Fibroblast of villous mesenchyme (primary cell): Measurements from ENCODE around the gene NR2F6. TPM values are rescaled to one million over a fixed set of nuclear protein-coding genes. Genes with fewer than 3 reads are reported as not detected.
A peak's percentile ranks its signal among the peaks of the same experiment; 100 is the strongest.

Experiments
- DNase-seq: peaks from one replicate; pipeline ENCODE4 v3.0.0-alpha.2; 2010; ENCODE audit warnings: low read depth
- H3K4me3 ChIP-seq: 2 replicates; pipeline ENCODE4 v1.5.1; 2011; ENCODE audit warnings: low read depth, mild to moderate bottlenecking, low read length
- total RNA-seq: library from RNA; depleted of rRNA; stranded (reverse); fragments of >200 nt; gene quantifications from 2 replicates; pipeline ENCODE4 v1.2.3, GENCODE V29; 2012
- TF ChIP-seq, protein P1 (sequence below): IDR thresholded peaks from 2 replicates; pipeline ENCODE4 v1.5.1; 2012; ENCODE audit warnings: low read depth, mild to moderate bottlenecking, low read length; ENCODE audit not compliant: insufficient read depth

NR2F6 gene
- total RNA-seq, 1 donor, result 51.0 TPM

DNA sequence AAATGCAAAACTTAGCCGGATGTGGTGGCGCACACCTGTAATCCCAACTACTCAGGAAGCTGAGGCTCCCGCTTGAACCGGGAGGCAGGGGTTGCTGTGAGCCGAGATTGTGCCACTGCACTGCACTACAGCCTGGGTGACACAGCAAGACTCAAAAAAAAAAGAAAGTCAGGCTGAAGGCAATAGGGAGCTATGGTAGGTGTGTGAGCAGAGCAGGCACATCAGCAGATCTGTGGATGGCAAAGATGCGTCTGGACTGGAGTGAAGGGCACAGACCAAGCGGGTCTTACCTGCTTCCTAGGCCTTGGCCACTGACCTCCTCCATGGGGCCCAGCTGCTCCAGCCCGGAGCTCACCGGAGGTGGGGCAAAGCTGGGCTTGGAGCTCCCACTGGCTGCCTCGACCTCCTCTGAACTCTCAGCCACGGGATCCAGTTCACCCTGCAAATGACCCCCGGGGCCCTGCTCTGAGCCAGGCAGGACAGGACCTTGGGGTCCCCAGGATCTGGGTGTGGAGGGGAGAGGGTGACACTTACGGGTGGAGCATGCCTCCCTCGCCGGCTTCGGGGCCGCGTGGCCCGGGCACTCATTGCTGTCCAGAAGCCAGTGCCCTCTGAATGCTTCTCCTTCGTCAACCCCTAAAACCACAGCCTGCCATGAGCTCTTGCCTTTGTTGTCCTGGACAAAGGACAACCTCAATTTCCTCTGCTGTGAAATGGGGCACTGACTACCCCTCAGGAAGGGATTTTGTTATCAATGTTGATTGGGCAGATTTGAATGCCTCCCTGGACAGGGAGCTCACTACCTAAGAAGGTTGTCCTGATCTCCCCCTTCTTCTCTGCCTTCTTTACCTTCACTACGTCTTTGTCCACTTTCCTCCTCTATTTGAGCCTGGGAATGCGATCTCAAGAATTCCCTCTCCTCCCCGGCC lies 18.3 kb upstream of the NR2F6 start:
- DNase-seq, result no peak
- TF ChIP-seq, protein P1, sequence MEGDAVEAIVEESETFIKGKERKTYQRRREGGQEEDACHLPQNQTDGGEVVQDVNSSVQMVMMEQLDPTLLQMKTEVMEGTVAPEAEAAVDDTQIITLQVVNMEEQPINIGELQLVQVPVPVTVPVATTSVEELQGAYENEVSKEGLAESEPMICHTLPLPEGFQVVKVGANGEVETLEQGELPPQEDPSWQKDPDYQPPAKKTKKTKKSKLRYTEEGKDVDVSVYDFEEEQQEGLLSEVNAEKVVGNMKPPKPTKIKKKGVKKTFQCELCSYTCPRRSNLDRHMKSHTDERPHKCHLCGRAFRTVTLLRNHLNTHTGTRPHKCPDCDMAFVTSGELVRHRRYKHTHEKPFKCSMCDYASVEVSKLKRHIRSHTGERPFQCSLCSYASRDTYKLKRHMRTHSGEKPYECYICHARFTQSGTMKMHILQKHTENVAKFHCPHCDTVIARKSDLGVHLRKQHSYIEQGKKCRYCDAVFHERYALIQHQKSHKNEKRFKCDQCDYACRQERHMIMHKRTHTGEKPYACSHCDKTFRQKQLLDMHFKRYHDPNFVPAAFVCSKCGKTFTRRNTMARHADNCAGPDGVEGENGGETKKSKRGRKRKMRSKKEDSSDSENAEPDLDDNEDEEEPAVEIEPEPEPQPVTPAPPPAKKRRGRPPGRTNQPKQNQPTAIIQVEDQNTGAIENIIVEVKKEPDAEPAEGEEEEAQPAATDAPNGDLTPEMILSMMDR, result no peak
- H3K4me3 ChIP-seq, result no peak overlapping the region

DNA sequence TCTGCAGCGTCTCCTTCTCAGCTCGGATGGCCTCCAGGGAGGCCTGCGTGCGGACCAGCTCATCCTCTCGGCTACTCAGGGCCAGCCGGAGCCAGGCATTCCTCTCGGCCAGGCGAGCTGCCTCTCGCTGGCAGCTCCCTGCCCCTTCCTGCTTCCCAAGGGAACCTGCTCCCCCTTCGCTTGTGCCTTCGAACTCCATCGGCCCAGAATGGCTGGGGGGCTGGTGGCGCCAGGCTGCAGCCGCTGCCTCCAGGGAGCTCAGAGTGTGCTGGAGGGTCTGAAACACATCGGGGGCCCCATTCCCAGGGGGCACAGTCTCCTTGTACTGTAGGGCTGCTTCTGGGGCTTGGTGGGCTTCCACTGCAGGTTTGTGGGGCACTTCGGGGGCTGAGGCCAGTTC lies 16.8 kb upstream of the NR2F6 start:
- DNase-seq, result no peak
- H3K4me3 ChIP-seq, result no peak overlapping the region

DNA sequence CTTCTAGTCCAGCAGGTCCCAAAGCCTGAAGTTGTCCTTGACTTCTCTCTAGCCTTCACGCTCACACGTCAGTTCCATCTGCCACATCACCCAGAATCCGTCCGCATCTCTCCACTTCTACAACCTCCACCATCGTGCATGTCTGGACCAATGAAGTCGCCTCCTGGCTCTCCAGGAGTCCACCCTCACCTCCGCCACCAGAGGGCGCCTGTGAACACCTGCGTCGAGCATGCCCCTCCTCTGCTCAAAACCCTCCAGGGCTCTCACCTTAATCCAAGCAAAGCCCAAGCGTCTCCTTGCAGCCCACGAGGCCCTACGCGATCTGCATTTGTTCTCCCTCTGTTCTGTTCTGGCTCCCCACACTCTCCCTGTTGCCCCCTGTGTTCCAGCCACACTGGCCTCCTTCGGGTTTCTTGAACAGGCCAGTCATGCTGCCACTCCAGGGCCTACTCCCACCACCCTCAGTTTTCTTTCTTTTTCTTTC lies 15.2 kb upstream of the NR2F6 start:
- TF ChIP-seq, protein P1, result peak; percentile 87
- H3K4me3 ChIP-seq, result no peak overlapping the region
- DNase-seq, result peak; percentile 82

More for the DNA sequence above, 16.8 kb upstream of the NR2F6 start:
- TF ChIP-seq, protein P1, result no peak

DNA sequence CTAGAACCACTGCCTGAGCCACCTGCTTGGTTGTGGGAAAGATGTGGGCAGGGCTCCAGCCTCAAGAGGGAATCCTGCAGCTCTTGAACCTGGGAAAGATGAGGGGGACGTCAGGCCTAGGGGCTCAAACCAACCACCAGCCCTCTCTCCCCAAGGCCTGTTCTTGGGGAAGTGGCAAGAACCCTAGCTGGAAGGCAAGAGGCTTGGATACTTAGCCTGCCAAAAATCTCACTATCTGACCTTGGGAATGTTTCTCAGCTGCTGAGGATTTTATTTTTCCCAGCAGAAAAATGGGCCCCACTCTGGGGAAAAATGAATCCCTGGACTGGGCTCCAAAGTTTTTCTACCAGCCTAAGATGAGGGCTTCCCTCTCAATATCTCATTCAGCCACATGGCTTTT lies 14.2 kb upstream of the NR2F6 start:
- TF ChIP-seq, protein P1, result no peak
- no peak overlapping the region for H3K4me3 ChIP-seq
- no peak for DNase-seq

DNA sequence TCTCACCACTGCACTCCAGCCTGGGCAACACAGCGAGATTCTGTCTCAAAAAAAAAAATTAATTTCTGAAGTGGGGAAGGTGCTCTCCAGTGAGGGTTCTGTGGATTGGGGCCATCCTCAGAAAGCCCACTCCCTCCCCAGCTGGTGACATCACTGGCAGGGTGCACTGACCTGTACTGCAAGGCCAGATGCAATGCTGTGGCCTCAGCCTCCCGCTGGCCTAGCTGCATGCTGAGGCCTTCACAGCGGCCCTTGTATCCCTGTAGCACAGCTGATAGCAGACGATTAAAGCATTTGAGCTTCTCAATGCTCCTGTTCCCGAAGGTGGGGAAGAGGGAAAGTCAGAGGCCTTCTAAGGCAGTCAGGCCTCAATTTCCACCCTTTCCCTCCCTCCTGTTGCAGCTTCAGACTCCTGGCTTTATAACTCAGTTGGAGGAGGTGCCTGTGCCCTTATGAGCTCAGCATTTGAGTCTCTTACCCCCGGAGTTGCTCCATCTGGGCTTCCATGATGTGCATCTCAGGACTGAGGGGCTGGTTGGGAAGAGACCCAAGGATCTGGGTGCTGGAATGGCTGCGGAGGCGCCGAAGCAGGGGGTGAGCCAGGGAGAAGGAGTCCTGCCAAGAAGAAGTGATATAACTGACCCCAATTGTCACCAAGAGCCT lies 13.5 kb upstream of the NR2F6 start:
- TF ChIP-seq, protein P1, result no peak
- DNase-seq, result no peak
- H3K4me3 ChIP-seq, result no peak overlapping the region

DNA sequence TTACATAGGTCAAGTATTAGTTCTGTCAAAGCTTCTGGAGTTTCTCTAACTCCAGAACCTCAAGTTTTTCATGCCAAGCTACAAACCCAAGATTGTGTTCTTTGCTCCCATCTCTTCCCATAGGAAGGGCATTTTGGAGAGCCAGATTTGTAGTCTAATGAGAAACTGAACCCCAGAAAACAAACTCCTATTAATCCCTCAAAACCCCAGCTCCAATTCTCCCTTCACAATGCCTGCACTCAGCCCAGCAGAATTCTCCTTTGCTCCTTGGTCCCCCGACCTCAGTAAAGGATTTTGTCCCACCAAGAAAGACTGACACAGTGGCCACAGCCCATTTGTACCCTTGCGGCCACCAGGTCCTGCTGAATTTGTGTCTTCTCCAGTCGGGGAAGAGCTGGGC lies 10.4 kb upstream of the NR2F6 start:
- TF ChIP-seq, protein P1, result no peak
- no peak for DNase-seq
- H3K4me3 ChIP-seq, result no peak overlapping the region
